GM23338 (cell line): ENCODE data around the gene C6orf52.

Experiments used
- CREB1 ChIP-seq: fragments of 250-450 bp; sonication (Bioruptor Pico); IDR thresholded peaks from 2 replicates; pipeline ENCODE4 v1.5.0; 2020; ENCODE audit warnings: low read depth, mild to moderate bottlenecking, moderate library complexity
- CTCF ChIP-seq, 2 experiments: fragments of 200-600 bp in 1 of 2; sonication (generic) in 1 of 2; conservative IDR thresholded peaks; 2 replicates each; pipeline versions ENCODE4 v1.5.1 to v1.6.1; 2016 to 2017; ENCODE audit warnings: antibody characterized with exemption in 2 of 2, low read depth in 2 of 2, mild to moderate bottlenecking in 2 of 2, moderate library complexity in 1 of 2
- EZH2 ChIP-seq: fragments of 200-600 bp; sonication (generic); IDR thresholded peaks from one replicate; pipeline ENCODE4 v1.8.0; 2017; ENCODE audit warnings: antibody characterized with exemption, mild to moderate bottlenecking, low read depth; ENCODE audit not compliant: unreplicated experiment
- EZH2phosphoT487 ChIP-seq: fragments of 200-600 bp; sonication (generic); IDR thresholded peaks from one replicate; pipeline ENCODE4 v1.8.1; 2018; ENCODE audit warnings: antibody characterized with exemption; ENCODE audit not compliant: unreplicated experiment
- JUNB ChIP-seq: IDR thresholded peaks from one replicate; pipeline ENCODE4 v1.6.1; 2016; ENCODE audit warnings: antibody characterized with exemption; ENCODE audit not compliant: unreplicated experiment
- POLR2AphosphoS5 ChIP-seq: IDR thresholded peaks from 2 replicates; pipeline ENCODE4 v1.6.1; 2016; ENCODE audit warnings: antibody characterized with exemption, low read depth
- REST ChIP-seq: IDR thresholded peaks from one replicate; pipeline ENCODE4 v1.6.1; 2018; ENCODE audit warnings: antibody characterized with exemption; ENCODE audit not compliant: unreplicated experiment
- STAT1 ChIP-seq: IDR thresholded peaks from one replicate; pipeline ENCODE4 v1.6.1; 2016; ENCODE audit warnings: antibody characterized with exemption; ENCODE audit not compliant: unreplicated experiment
- ZNF114 ChIP-seq: fragments of 250-450 bp; sonication (Bioruptor Pico); IDR thresholded peaks from 2 replicates; pipeline ENCODE4 v1.5.0; 2020; ENCODE audit warnings: mild to moderate bottlenecking, moderate library complexity
- ZNF331 ChIP-seq: fragments of 250-450 bp; sonication (Bioruptor Pico); IDR thresholded peaks from 2 replicates; pipeline ENCODE4 v1.5.0; 2020; ENCODE audit warnings: low read depth, mild to moderate bottlenecking, moderate library complexity
- ZNF462 ChIP-seq: fragments of 250-450 bp; sonication (Bioruptor Pico); IDR thresholded peaks from 2 replicates; pipeline ENCODE4 v1.5.0; 2020; ENCODE audit warnings: mild to moderate bottlenecking, moderate library complexity
- TF ChIP-seq, protein P1 (sequence below): IDR thresholded peaks from 2 replicates; pipeline ENCODE4 v1.6.1; 2016; ENCODE audit warnings: antibody characterized with exemption

DNA sequence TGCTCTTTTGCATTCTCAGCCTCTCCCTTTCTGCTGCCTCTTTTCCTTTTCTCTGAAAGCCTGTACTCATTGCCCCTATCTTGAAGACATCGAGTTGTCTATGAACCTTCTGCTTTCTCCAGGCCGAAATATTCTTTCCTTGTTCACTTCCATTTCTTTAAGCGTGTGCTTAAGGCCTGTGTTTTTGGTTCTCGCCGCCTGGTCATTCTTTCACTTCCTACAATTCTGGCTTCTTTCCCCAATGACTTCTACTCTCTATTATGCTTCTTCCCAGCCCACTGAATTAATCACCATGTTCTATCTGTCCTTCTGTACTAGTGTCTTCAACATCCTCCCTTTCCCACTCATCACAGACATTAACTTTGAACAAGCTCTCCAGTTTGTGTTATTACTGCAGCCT is 69.6 kb downstream of the C6orf52 start:
- TF ChIP-seq EZH2phosphoT487 (no peak), CTCF (conservative IDR thresholded peaks at IDR 0.05; ENCODE audit: low read depth in 2 of 2) (no peak), JUNB (no peak), EZH2 (no peak), POLR2AphosphoS5 (no peak), CREB1 (CRISPR knock-in tag) (no peak), REST (no peak), STAT1 (no peak), ZNF114 (CRISPR knock-in tag) (no peak), ZNF462 (CRISPR knock-in tag) (no peak), ZNF331 (CRISPR knock-in tag) (no peak)
- TF ChIP-seq, protein P1, sequence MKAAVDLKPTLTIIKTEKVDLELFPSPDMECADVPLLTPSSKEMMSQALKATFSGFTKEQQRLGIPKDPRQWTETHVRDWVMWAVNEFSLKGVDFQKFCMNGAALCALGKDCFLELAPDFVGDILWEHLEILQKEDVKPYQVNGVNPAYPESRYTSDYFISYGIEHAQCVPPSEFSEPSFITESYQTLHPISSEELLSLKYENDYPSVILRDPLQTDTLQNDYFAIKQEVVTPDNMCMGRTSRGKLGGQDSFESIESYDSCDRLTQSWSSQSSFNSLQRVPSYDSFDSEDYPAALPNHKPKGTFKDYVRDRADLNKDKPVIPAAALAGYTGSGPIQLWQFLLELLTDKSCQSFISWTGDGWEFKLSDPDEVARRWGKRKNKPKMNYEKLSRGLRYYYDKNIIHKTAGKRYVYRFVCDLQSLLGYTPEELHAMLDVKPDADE: no peak
